NCI-H1417 (cell line): Measurements from ENCODE around the gene UQCC5.

ENCODE experiments used
- DNase-seq, 3 experiments: peaks; one replicate each; lab custom pipeline; 2025; lab: John Stamatoyannopoulos, UW

UQCC5 gene

GRCh38 chr3:52503788-52504424, 32.5 kb upstream of the UQCC5 start:
- peak in 2 of 3 experiments; percentile 64 to 81 for DNase-seq

DNA sequence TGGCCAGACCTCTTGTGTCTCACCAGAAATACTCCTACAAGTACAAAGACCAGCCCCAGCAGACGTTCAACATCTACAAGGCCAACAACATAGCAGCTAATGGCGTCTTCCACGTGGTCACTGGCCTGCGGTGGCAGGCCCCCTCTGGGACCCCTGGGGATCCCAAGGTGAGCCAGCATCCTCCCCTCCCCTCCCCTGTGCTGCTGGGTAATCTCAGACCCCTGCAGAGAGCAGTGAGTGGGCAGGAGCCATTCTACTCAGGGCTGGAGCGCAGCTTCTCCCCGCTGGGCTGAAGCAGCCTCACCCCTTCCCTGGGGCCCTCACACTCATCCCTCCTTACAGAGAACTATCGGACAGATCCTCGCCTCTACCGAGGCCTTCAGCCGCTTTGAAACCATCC, 31.4 kb upstream of the UQCC5 start:
- DNase-seq, result no peak

DNA sequence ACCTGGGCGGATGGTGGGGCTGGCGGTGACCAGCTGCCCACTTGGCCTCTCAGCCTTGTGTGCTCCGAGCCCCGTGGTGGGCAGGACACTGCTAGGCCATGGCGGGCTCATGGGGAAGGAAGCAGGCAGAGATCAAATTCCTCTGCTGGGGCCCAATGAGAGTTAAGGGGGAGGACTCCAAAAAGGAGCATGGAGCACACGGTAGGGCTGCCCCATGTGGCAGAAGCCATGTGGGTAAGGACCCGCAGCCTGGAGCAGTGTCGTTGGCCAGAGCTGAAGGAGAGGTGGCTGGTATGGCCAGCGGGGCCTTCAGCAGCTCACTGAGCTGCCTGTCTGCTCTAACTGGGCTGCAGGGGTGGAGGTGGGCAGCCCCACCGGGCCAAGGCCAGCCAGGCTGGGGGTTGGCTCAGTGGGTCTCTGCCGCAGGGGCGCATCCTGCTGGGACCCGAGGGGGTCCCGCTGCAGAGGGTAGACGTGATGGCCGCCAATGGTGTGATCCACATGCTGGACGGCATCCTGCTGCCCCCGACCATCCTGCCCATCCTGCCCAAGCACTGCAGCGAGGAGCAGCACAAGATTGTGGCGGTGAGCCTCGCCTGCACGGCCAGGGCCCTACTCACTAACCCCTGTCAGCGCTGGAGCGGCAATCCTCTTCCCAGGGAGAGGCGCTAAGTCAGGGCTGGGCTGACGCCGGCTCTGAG, 30.0 kb upstream of the UQCC5 start:
- no peak for DNase-seq

GRCh38 chr3:52507359-52507758, 29.0 kb upstream of the UQCC5 start:
- no peak for DNase-seq

DNA sequence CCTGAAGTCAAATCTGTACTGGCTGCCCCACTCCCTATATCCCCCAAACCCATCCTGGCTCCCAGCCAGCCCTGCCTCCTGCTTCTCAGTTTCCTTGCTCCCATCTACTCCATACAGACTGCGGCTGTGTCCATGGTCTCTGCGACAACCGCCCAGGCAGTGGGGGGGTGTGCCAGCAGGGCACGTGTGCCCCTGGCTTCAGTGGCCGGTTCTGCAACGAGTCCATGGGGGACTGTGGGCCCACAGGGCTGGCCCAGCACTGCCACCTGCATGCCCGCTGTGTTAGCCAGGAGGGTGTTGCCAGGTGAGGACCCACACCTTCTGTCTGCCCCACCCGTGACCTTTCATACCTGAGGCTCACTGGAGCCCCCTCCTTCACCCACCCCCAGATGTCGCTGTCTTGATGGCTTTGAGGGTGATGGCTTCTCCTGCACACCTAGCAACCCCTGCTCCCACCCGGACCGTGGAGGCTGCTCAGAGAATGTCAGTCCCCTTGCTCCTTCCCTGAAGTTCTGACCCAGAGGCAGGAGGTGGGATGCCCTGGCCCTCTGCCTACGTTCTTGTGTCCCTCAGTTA, 26.6 kb upstream of the UQCC5 start:
- no peak for DNase-seq

- no peak for DNase-seq
These were observed 24.9 kb upstream of the UQCC5 start for GRCh38 chr3:52511509-52511908.

DNA sequence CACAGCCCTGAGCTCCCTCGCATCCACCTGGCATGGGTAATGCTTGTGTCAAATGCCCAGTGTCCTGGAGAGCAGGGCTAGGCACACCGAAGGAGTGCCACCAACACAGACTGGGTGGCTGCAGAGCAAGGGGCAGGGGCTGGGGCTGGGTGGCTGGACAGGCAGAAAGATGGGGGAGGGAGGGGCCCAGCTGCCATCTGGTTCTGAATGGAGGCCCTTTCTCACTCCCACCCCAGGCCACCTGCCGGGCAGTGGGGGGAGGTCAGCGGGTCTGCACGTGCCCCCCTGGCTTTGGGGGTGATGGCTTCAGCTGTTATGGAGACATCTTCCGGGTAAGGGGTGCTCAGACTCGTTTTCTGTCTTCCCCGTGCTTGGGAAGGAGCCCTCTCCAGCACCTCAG, 24.3 kb upstream of the UQCC5 start:
- no peak for DNase-seq

GRCh38 chr3:52512727-52513126, 23.7 kb upstream of the UQCC5 start:
- DNase-seq, result no peak

DNA sequence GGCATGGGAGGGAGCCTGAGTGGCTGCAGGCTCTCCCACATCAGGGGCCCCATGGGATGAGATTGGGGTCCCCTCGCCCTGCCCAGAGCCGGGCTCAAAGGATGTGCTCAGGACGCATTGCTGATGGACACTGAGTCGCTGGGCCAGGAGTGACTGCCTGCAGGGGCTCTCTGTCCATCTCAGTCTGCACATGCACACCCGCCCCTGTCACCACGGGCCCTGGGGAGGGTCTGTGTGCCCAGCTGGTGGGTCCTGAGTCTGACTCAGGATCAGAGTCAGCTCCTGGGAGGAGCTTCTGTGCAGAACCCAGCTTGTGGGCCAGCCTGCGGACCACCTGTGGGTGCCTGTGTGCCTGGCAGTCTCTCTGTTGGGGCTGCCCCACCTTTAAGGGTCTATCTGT, 23.1 kb upstream of the UQCC5 start:
- no peak for DNase-seq

DNA sequence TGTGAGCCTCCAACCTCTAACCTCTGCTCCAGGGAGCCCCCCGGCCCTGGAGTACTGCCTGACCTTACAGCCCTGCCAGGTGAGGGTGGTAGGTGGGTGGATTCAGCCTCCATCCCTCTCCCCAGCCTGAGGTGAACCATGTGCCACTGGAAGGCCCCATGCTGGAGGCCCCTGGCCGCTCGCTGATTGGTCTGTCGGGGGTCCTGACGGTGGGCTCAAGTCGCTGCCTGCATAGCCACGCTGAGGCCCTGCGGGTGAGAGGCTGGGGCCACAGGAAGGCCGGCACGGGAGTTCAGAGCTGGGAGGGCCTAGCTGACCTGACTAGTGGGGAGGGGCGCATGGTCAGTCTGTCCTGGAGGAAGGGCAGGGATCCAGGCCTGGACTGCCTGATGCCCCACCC, 21.8 kb upstream of the UQCC5 start:
- no peak for DNase-seq

- no peak for DNase-seq
These were observed 21.2 kb upstream of the UQCC5 start for GRCh38 chr3:52515192-52515591.

GRCh38 chr3:52516509-52517195, 19.8 kb upstream of the UQCC5 start:
- DNase-seq, result no peak

- DNase-seq, result no peak
These were observed 18.3 kb upstream of the UQCC5 start for GRCh38 chr3:52517796-52518722.

DNA sequence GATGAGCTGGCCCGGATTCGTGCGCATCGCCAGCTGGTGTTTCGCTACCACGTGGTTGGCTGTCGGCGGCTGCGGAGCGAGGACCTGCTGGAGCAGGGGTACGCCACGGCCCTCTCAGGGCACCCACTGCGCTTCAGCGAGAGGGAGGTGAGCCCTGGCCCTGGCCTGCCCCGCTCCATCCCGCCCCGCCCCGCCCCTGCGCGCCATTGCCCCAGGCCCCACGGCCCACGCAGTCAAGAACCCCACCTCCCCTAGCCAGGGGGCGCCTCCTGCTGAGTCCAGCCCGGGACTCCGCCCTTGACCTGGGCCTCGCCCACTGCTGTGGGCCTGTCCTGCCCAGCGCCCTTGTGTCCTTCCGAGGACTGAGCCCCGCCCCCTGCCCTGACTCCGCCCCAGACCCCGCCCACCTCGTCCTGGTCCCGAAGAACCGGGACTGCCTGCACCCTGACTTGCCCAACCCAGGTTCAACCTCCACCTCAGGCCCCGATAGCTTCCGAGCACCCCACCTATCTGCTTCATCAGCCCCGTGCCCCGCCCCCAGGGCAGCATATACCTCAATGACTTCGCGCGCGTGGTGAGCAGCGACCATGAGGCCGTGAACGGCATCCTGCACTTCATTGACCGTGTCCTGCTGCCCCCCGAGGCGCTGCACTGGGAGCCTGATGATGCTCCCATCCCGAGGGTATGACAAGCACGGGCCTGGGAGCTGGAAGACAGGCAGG, 17.5 kb upstream of the UQCC5 start:
- DNase-seq, result no peak

DNA sequence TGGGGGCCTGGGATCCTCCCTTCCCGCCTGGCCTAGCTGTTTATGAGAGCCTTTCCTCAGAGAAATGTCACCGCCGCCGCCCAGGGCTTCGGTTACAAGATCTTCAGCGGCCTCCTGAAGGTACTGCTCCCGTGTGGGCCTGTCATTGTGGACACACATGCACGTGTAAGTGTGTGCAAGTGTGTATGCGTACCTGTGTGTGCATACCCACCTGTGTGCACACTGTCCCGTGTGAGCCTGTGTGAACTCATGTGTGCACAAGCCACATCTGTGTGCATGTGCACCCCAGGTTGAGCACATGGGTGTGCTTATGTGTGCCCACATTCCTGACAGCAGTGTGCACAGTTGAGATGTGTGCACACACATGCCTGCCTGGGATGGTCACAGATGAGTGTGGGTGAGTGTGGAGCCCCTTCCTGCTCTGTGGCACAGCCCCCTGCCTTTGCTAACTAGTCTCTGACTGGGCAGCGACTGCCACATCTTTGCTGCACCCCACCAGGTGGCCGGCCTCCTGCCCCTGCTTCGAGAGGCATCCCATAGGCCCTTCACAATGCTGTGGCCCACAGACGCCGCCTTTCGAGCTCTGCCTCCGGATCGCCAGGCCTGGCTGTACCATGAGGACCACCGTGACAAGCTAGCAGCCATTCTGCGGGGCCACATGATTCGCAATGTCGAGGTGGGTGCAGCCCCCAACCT, 16.8 kb upstream of the UQCC5 start:
- no peak for DNase-seq

GRCh38 chr3:52520141-52520667, 16.2 kb upstream of the UQCC5 start:
- no peak for DNase-seq

DNA sequence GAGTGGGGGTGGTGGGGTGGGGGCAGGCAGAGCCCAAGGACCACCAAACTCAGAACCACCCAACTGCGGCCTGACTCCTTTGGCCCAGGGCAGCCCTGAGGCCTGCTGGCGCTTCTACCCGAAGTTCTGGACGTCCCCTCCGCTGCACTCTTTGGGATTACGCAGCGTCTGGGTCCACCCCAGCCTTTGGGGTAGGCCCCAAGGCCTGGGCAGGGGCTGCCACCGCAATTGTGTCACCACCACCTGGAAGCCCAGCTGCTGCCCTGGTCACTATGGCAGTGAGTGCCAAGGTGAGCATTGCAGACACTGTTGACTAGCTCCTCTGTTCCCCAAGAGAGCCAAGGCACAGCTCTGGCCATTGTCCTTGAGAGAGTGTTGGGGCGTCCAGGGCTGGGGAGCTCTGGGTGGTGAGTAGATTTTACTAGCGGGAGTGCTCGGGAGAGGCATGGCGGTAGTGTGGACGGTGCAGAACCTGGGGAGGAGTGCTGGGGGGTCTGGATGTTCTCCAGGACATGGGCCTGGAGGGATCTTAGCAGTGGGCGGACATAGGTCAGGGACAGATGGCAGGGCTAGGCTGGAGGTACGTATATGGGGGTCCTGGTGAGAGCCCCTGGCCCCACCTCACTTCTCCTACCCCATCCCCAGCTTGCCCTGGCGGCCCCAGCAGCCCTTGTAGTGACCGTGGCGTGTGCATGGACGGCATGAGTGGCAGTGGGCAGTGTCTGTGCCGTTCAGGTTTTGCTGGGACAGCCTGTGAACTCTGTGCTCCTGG, 15.5 kb upstream of the UQCC5 start:
- no peak for DNase-seq

DNA sequence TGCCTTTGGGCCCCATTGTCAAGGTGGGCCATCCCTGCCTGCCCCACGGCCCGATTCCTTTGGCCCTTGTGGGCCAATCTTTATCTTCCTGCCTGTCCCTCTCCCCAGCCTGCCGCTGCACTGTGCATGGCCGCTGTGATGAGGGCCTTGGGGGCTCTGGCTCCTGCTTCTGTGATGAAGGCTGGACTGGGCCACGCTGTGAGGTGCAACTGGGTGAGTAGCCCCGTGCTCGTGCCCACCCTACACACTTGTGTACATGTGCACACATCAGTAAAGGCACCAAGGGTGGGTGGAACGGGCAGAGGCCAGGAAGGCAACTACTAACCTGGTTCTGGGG, 14.9 kb upstream of the UQCC5 start:
- DNase-seq, result no peak

DNA sequence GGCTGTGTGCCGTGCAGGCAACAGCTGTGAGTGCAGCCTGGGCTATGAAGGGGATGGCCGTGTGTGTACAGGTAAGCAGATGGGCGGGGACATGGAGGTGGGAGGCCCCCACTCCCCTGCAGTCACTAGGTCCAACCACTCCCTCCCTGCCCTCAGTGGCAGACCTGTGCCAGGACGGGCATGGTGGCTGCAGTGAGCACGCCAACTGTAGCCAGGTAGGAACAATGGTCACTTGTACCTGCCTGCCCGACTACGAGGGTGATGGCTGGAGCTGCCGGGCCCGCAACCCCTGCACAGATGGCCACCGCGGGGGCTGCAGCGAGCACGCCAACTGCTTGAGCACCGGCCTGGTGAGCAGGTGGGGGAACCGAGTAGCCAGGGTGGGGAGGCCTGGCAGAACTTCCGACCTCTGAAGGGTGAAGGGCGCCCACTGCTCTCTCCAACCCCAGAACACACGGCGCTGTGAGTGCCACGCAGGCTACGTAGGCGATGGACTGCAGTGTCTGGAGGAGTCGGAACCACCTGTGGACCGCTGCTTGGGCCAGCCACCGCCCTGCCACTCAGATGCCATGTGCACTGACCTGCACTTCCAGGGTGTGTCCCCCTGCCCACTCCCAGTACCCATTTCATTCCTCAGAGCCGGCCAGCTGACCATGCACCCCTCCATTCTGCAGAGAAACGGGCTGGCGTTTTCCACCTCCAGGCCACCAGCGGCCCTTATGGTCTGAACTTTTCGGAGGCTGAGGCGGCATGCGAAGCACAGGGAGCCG, 14.3 kb upstream of the UQCC5 start:
- DNase-seq, result no peak
